ENCODE data around the gene OR1I1.
"Not testable (repeated sequence)": the region's sequence is repeated elsewhere in the genome, so short reads cannot be mapped to it uniquely, and the experiment has no call there.

OR1I1 gene

DNA sequence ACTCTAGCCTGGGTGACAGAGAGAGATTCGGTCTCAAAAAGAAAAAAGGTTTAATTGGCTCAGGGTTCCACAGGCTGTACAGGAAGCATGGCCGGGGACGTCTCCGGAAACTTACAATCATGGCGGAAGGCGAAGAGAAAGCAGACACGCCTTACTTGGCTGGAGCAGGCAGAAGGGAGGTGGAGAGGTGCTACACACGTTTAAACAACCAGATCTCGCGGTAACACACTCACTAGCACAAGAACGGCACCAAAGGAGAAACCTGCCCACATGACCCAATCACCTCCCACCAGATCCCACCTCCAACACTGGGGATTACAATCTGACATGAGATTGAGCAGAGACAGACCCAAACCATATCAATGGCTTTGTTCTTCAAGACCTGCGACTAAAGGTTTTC lies 20.0 kb upstream of the OR1I1 start:
- Histone ChIP-seq H3K36me3 (ENCODE audit: insufficient read depth, low read length) (no peaks in the 10 kb centered on the region), H3K4me2 (ENCODE audit: low read length) (no peak overlapping the region), H3K27me3 (ENCODE audit: control insufficient read depth, insufficient read depth, low read length) (no peaks in the 10 kb centered on the region), H3K4me3 (ENCODE audit: low read length) (no peak overlapping the region), H3K9ac (ENCODE audit: low read depth, low read length) (no peak overlapping the region), H3K9me3 (replicated peaks; ENCODE audit: low read length) (no peaks in the 10 kb centered on the region), H3K4me1 (ENCODE audit: control insufficient read depth, insufficient read depth, low read length) (no peaks in the 10 kb centered on the region)

DNA sequence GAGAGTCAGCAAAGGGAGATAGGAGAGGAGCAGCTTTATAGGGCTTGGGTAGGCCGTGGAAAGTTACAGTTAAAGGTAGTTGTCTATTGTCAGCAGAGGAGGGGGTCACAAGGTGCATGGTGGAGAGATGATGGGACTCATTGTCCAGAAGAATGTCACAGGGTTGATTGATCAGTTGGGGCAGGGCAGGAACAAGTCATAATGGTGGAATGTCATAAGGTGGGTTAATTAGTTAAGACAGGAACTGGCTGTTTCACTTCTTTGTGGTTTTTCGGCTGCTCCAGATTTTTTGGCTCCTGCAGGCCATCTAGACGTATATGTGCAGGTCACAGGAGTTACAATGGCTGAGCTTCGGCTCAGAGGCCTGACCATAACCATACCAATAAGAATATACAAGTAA lies 11.6 kb upstream of the OR1I1 start:
- not testable (repeated sequence) for H3K4me1 ChIP-seq (ENCODE audit: control insufficient read depth, insufficient read depth, low read length); H3K9ac ChIP-seq (ENCODE audit: low read depth, low read length); H3K27me3 ChIP-seq (ENCODE audit: control insufficient read depth, insufficient read depth, low read length); H3K36me3 ChIP-seq (ENCODE audit: insufficient read depth, low read length); H3K4me3 ChIP-seq (ENCODE audit: low read length); H3K4me2 ChIP-seq (ENCODE audit: low read length); H3K9me3 ChIP-seq (replicated peaks; ENCODE audit: low read length)

DNA sequence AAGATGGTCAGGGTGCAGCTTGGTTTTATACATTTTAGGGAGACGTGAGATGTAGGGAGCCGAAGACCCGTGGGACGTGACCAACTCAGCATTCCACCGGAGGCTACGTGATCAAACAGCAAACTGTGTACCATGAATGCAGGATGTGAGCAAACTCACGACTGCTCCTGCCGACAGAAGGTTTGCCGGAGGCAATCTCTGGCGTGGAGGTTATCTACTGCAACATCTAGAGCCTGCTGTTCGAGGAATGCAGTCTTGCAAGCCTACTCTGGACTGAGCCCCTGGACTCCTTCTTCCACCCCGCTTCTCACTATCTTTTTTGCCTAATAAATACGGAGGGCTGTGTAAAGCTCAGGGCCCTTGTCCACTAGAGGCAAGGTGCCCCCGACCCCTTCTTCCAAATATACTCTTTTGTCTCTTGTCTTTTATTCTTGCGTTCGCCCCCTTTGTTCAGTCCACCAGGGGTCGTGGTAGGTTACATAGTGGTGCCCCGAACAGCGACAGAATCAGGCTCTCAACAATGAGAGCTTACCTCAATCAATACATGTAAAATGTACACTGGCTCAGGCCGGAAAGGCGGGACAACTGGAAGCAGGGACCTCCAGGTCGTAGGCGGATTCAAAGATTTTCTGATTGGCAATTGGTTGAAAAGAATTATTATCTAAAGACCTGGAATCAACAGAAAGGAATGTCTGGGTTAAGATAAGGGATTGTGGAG lies 8.9 kb upstream of the OR1I1 start:
- Histone ChIP-seq H3K27me3 (ENCODE audit: control insufficient read depth, insufficient read depth, low read length) (peaks cover 1% of the 10 kb centered on the region), H3K9me3 (replicated peaks; ENCODE audit: low read length) (no peaks in the 10 kb centered on the region), H3K4me1 (ENCODE audit: control insufficient read depth, insufficient read depth, low read length) (no peaks in the 10 kb centered on the region), H3K4me2 (ENCODE audit: low read length) (no peak overlapping the region), H3K36me3 (ENCODE audit: insufficient read depth, low read length) (no peaks in the 10 kb centered on the region), H3K9ac (ENCODE audit: low read depth, low read length) (no peak overlapping the region), H3K4me3 (ENCODE audit: low read length) (no peak overlapping the region)

DNA sequence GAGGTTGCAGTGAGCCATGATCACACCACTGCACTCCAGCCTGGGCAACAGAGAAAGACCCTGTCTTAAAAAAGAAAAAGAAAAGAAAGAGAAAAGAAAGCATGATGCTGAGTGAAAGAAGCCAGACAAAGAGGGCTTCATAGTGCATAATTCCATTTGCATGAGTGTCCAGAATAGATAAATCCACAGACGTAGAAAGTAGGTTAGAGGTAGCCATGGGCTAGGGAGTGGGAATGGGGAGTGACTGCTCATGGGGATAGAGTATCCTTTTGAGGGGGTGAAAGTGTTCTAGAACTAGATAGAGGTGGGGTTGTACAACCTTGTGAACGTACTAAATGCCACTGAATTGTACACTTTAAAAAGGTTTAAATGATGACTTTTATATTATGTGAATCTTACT lies 7.6 kb upstream of the OR1I1 start:
- H3K4me3 ChIP-seq (ENCODE audit: low read length) = no peak overlapping the region
- H3K4me2 ChIP-seq (ENCODE audit: low read length) = no peak overlapping the region
- no peaks in the 10 kb centered on the region for H3K9me3 ChIP-seq (replicated peaks; ENCODE audit: low read length)
- H3K36me3 ChIP-seq (ENCODE audit: insufficient read depth, low read length) = no peaks in the 10 kb centered on the region
- H3K27me3 ChIP-seq (ENCODE audit: control insufficient read depth, insufficient read depth, low read length) = no peaks in the 10 kb centered on the region
- H3K9ac ChIP-seq (ENCODE audit: low read depth, low read length) = no peak overlapping the region
- H3K4me1 ChIP-seq (ENCODE audit: control insufficient read depth, insufficient read depth, low read length) = no peaks in the 10 kb centered on the region

DNA sequence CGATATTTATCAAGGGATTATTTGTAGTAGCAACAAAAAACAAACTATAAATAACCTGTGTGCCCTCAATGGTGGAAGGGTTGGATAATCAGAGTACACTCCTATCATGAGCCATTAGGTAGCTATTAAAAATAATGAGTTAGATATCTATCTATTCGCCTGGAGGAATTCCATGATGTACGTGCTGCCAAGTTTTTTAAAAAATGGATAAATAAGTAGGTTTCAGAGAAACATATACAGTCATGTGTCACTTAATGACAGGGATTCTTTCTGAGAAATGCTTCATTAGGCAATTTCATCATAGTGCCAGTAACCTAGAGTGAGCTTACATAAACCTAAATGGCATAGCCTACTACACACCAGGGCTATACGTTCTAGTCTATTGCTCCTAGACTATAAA lies 6.2 kb upstream of the OR1I1 start:
- no peaks in the 10 kb centered on the region for H3K27me3 ChIP-seq (ENCODE audit: control insufficient read depth, insufficient read depth, low read length)
- H3K4me1 ChIP-seq (ENCODE audit: control insufficient read depth, insufficient read depth, low read length) = no peaks in the 10 kb centered on the region
- no peak overlapping the region for H3K4me3 ChIP-seq (ENCODE audit: low read length)
- no peaks in the 10 kb centered on the region for H3K9me3 ChIP-seq (replicated peaks; ENCODE audit: low read length)
- H3K4me2 ChIP-seq (ENCODE audit: low read length) = no peak overlapping the region
- no peaks in the 10 kb centered on the region for H3K36me3 ChIP-seq (ENCODE audit: insufficient read depth, low read length)
- no peak overlapping the region for H3K9ac ChIP-seq (ENCODE audit: low read depth, low read length)

DNA sequence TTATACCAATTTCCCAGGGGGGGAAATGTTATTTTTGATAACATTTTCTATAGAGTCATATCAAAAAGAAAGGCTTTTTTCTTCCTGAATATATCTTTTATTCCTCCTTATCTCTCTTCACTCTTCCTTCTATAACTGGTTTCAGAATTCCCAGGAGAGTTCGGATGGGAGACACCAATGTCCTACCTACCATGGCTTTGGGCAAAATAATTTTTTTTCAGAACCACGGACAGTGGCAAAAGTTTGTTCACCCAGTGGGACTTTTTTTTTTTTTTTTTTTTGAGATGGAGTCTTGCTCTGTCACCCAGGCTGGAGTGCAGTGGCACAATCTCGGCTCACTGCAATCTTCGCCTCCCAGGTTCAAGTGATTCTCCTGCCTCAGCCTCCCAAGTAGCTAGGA lies 2.0 kb upstream of the OR1I1 start:
- H3K9me3 ChIP-seq (replicated peaks; ENCODE audit: low read length); H3K36me3 ChIP-seq (ENCODE audit: insufficient read depth, low read length); H3K4me2 ChIP-seq (ENCODE audit: low read length); H3K4me3 ChIP-seq (ENCODE audit: low read length); H3K4me1 ChIP-seq (ENCODE audit: control insufficient read depth, insufficient read depth, low read length); H3K27me3 ChIP-seq (ENCODE audit: control insufficient read depth, insufficient read depth, low read length); H3K9ac ChIP-seq (ENCODE audit: low read depth, low read length): not testable (repeated sequence)

DNA sequence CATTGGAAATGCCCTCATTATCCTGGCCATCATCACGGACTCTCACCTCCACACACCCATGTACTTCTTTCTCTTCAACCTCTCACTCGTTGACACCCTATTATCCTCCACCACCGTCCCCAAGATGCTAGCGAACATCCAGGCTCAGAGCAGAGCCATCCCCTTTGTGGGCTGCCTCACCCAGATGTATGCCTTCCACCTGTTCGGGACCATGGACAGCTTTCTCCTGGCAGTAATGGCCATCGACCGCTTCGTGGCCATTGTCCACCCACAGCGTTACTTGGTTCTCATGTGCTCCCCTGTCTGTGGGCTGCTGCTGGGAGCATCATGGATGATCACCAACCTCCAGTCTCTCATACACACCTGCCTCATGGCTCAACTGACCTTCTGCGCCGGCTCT lies 5.2 kb downstream of the OR1I1 start:
- peaks cover 27% of the 10 kb centered on the region for H3K27me3 ChIP-seq (ENCODE audit: control insufficient read depth, insufficient read depth, low read length)
- no peaks in the 10 kb centered on the region for H3K9me3 ChIP-seq (replicated peaks; ENCODE audit: low read length)
- H3K36me3 ChIP-seq (ENCODE audit: insufficient read depth, low read length) = no peaks in the 10 kb centered on the region
- no peak overlapping the region for H3K4me2 ChIP-seq (ENCODE audit: low read length)
- no peaks in the 10 kb centered on the region for H3K4me1 ChIP-seq (ENCODE audit: control insufficient read depth, insufficient read depth, low read length)
- H3K4me3 ChIP-seq (ENCODE audit: low read length) = no peak overlapping the region
- no peak overlapping the region for H3K9ac ChIP-seq (ENCODE audit: low read depth, low read length)

DNA sequence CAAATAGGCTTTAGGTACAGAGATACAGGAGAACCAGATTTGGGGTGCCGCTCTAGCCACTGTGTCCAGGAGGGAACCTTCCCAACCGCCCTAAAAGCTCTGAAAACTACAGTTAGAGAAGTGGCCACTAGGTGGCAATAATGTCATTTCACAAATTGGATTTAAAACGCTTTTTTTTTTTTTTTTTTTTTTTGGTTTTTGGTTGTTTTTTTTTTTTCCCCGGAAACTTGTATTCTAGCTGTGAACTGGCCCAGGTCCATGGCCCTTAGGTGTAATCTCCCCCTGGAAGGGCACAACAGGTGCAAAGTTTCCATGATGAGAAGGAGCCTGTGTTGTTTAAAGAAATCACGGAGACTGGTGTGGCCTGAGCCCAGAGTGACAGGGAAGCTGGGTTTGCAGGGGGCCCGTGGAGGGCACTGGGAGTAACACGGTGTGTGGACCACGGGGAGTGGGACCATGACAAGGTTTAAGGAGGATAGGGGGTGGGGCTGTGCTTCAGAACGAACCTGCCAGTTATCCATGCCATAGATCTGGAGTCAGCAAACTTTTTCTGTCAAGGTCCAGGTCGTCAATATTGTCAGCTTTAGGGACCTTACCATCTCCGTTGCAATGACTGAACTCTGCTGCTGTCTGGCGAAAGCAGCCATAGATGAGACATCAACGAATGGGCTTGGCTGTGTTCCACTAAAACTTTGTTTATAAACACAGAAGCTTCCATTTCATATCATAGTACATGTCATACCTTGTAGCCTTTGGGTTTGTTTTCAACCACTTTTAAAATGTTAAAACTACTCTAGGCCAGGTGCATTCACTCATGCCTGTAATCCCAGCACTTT lies 10.1 kb downstream of the OR1I1 start:
- no peak overlapping the region for H3K4me3 ChIP-seq (ENCODE audit: low read length)
- H3K4me1 ChIP-seq (ENCODE audit: control insufficient read depth, insufficient read depth, low read length) = no peaks in the 10 kb centered on the region
- no peak overlapping the region for H3K4me2 ChIP-seq (ENCODE audit: low read length)
- H3K9ac ChIP-seq (ENCODE audit: low read depth, low read length) = no peak overlapping the region
- H3K36me3 ChIP-seq (ENCODE audit: insufficient read depth, low read length) = no peaks in the 10 kb centered on the region
- H3K9me3 ChIP-seq (replicated peaks; ENCODE audit: low read length) = no peaks in the 10 kb centered on the region
- peaks cover 13% of the 10 kb centered on the region for H3K27me3 ChIP-seq (ENCODE audit: control insufficient read depth, insufficient read depth, low read length)

DNA sequence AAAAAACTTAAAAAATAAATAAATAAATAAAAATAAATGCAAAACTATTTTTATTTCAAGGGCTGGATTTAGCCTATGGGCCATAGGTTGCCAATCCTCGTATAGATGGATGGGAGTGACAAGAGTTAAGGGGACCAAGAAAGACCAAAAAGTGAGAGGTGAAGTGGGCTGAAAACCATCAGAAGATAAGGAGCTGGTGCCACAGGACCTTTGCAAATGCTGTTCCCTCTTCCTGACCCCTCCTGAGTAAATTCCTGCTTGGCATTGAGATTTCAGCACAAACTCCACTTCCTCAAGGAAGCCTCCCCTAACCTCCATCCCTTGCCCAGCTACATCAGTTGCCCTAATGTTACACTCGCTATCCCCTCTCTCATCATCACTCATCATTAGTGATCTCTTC lies 11.0 kb downstream of the OR1I1 start:
- Histone ChIP-seq H3K4me3 (ENCODE audit: low read length) (no peak overlapping the region), H3K27me3 (ENCODE audit: control insufficient read depth, insufficient read depth, low read length) (peaks cover 5% of the 10 kb centered on the region), H3K9ac (ENCODE audit: low read depth, low read length) (no peak overlapping the region), H3K36me3 (ENCODE audit: insufficient read depth, low read length) (no peaks in the 10 kb centered on the region), H3K4me1 (ENCODE audit: control insufficient read depth, insufficient read depth, low read length) (no peaks in the 10 kb centered on the region), H3K9me3 (replicated peaks; ENCODE audit: low read length) (no peaks in the 10 kb centered on the region), H3K4me2 (ENCODE audit: low read length) (no peak overlapping the region)

DNA sequence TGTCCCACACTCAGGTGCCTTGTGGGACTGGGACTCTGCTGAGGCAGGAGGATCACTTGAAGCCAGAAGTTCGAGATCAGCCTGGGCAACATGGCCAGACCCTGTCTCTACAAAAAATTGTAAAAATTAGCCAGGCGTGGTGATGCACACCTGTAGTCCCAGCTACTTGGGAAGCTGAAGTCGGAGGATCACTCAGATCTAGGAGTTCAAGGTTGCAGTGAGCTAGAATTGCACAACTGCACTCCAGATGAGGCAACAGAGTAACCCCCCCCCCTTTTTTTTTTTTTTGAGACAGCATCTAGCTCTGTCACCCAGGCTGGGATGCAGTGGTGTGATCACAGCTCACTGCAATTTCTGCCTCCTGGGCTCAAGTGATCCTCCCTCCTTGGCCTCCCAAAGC lies 14.2 kb downstream of the OR1I1 start:
- H3K9ac ChIP-seq (ENCODE audit: low read depth, low read length) = no peak overlapping the region
- no peaks in the 10 kb centered on the region for H3K9me3 ChIP-seq (replicated peaks; ENCODE audit: low read length)
- H3K27me3 ChIP-seq (ENCODE audit: control insufficient read depth, insufficient read depth, low read length) = no peaks in the 10 kb centered on the region
- no peak overlapping the region for H3K4me2 ChIP-seq (ENCODE audit: low read length)
- H3K4me1 ChIP-seq (ENCODE audit: control insufficient read depth, insufficient read depth, low read length) = no peaks in the 10 kb centered on the region
- H3K36me3 ChIP-seq (ENCODE audit: insufficient read depth, low read length) = no peaks in the 10 kb centered on the region
- H3K4me3 ChIP-seq (ENCODE audit: low read length) = no peak overlapping the region

DNA sequence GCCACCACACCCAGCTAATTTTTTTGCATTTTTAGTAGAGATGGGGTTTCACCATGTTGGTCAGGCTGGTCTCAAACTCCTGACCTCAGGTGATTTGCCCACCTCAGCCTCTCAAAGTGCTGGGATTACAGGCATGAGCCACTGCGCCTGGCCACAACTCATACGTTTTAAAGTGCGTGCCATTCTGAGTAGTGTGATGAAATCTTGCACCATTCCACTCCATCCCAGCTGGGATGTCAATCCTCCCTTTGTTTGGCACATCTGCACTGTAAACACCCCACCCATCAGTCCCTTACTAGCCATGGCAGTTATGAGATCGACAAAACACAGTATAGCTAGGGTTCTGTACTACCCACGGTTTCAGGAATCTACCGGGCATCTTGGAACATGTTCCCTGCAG lies 16.0 kb downstream of the OR1I1 start:
- H3K4me3 ChIP-seq (ENCODE audit: low read length); H3K9ac ChIP-seq (ENCODE audit: low read depth, low read length); H3K4me1 ChIP-seq (ENCODE audit: control insufficient read depth, insufficient read depth, low read length); H3K27me3 ChIP-seq (ENCODE audit: control insufficient read depth, insufficient read depth, low read length); H3K9me3 ChIP-seq (replicated peaks; ENCODE audit: low read length); H3K36me3 ChIP-seq (ENCODE audit: insufficient read depth, low read length); H3K4me2 ChIP-seq (ENCODE audit: low read length): not testable (repeated sequence)

DNA sequence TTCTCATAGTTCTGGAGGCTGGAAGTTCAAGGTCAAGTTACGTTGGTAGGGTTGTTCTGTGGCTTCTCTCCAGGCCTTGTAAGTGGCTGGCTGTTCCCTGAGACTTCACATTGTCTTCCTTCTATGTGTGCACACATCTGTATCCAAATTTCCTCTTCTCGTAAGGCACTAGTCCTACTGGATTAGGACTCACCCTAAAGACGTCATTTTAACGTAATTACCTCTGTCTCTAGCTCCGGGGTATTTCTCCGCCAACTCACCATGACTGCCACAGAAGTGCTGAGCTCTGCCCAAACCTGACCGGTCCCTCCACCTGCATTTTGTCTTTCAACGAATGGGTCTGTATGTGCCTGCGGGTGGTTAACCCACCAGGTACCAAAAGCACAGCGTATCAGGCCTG lies 16.4 kb downstream of the OR1I1 start:
- no peak overlapping the region for H3K4me3 ChIP-seq (ENCODE audit: low read length)
- H3K4me2 ChIP-seq (ENCODE audit: low read length) = no peak overlapping the region
- H3K27me3 ChIP-seq (ENCODE audit: control insufficient read depth, insufficient read depth, low read length) = no peaks in the 10 kb centered on the region
- H3K9ac ChIP-seq (ENCODE audit: low read depth, low read length) = no peak overlapping the region
- no peaks in the 10 kb centered on the region for H3K9me3 ChIP-seq (replicated peaks; ENCODE audit: low read length)
- no peaks in the 10 kb centered on the region for H3K4me1 ChIP-seq (ENCODE audit: control insufficient read depth, insufficient read depth, low read length)
- H3K36me3 ChIP-seq (ENCODE audit: insufficient read depth, low read length) = no peaks in the 10 kb centered on the region

All from skeletal muscle satellite cell (primary cell).